Measurements from ENCODE around the gene TTC22.
"Not testable (repeated sequence)": the region's sequence is repeated elsewhere in the genome, so short reads cannot be mapped to it uniquely, and the experiment has no call there.

TTC22 gene

GRCh38 chr1:54781023-54781723 lies 19.9 kb downstream of the TTC22 start:
- no peak for DNase-seq

GRCh38 chr1:54777431-54777830 lies 23.7 kb downstream of the TTC22 start:
- DNase-seq = no peak

- no peak for DNase-seq
Observed at GRCh38 chr1:54777011-54777410, 24.1 kb downstream of the TTC22 start.

- DNase-seq = not testable (repeated sequence)
Observed at GRCh38 chr1:54775828-54776721, 25.0 kb downstream of the TTC22 start.

GRCh38 chr1:54774820-54775498 lies 26.2 kb downstream of the TTC22 start:
- DNase-seq = no peak

- DNase-seq = no peak
Observed at GRCh38 chr1:54772951-54773350, 28.2 kb downstream of the TTC22 start.

- no peak for DNase-seq
Observed at GRCh38 chr1:54768093-54768492, 33.0 kb downstream of the TTC22 start.

- DNase-seq = no peak
Observed at GRCh38 chr1:54767526-54767925, 33.6 kb downstream of the TTC22 start.

GRCh38 chr1:54766726-54767125 lies 34.4 kb downstream of the TTC22 start:
- DNase-seq = no peak

- DNase-seq = peak; percentile 50
Observed at GRCh38 chr1:54764922-54765561, 36.1 kb downstream of the TTC22 start.

GRCh38 chr1:54764133-54764921 lies 36.8 kb downstream of the TTC22 start, which contains the start of gene PARS2:
PARS2 (minus strand) TSS chr1:54764523; CDS start chr1:54759161, 5,362 bp downstream.
- DNase-seq = peak; percentile 99

GRCh38 chr1:54763816-54764132 lies 37.3 kb downstream of the TTC22 start:
- no peak for DNase-seq

- no peak for DNase-seq
Observed at GRCh38 chr1:54758678-54759348, 42.3 kb downstream of the TTC22 start.

- no peak for DNase-seq
Observed at GRCh38 chr1:54757833-54758232, 43.3 kb downstream of the TTC22 start.

- DNase-seq = no peak
Observed at GRCh38 chr1:54754486-54755285, 46.4 kb downstream of the TTC22 start.

GRCh38 chr1:54754045-54754444 lies 47.1 kb downstream of the TTC22 start:
- no peak for DNase-seq

- DNase-seq = no peak
Observed at GRCh38 chr1:54751426-54751825, 49.7 kb downstream of the TTC22 start.

GRCh38 chr1:54750596-54750995 lies 50.5 kb downstream of the TTC22 start:
- DNase-seq = no peak

- DNase-seq = no peak
Observed at GRCh38 chr1:54748094-54748835, 52.9 kb downstream of the TTC22 start.

- DNase-seq = no peak
Observed at GRCh38 chr1:54745864-54746263, 55.3 kb downstream of the TTC22 start.
